ENCODE data around the gene KISS1.

DNA sequence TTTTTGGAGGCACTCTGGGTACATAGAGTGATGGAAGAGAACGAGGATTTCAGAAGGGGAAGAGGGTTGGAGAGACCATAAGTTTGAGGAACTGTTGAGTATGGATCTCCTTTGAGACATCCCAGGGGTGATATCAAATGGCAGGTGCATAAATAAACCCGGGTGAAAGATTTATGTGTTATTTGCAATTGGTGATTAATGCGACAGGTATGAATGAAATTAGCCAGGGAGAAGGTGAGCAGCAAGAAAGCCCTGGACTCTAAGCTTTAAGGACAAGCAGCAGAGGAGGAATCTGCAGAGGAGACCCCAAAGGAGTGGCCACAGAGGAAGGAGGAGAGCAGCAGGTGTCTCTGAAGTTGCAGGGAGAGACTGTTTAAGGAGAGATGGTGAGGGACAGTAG, 21.3 kb downstream of the KISS1 start:
- TF ChIP-seq, protein P1, sequence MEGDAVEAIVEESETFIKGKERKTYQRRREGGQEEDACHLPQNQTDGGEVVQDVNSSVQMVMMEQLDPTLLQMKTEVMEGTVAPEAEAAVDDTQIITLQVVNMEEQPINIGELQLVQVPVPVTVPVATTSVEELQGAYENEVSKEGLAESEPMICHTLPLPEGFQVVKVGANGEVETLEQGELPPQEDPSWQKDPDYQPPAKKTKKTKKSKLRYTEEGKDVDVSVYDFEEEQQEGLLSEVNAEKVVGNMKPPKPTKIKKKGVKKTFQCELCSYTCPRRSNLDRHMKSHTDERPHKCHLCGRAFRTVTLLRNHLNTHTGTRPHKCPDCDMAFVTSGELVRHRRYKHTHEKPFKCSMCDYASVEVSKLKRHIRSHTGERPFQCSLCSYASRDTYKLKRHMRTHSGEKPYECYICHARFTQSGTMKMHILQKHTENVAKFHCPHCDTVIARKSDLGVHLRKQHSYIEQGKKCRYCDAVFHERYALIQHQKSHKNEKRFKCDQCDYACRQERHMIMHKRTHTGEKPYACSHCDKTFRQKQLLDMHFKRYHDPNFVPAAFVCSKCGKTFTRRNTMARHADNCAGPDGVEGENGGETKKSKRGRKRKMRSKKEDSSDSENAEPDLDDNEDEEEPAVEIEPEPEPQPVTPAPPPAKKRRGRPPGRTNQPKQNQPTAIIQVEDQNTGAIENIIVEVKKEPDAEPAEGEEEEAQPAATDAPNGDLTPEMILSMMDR (IDR thresholded peaks at IDR 0.05): no peak
- TF ChIP-seq POLR2A (IDR thresholded peaks at IDR 0.05): no peak

Measured in right lobe of liver (tissue), 4 donors.